NCI-H526 treated with DMSO at 0.1 percent for 48 hours (cell line): ENCODE results near the gene KRT82.

Experiments
- DNase-seq: peaks from one replicate; lab custom pipeline; 2025; lab: John Stamatoyannopoulos, UW

Gene KRT82

DNA sequence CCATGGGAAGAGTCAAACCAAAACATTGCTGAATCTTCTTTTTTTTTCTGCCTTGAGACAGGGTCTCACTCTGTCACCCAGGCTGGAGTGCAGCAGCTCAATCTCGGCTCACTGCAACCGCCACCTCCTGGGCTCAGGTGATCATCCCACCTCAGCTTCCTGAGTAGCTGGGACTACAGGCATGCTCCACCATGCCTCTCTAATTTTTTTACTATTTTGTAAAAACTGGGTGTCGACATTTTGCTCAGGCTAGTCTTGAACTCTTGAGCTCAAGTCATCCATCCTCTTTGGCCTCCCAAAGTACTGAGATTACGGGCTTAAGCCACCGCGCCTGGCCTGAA is 29.5 kb upstream of the KRT82 start:
- DNase-seq = no peak

DNA sequence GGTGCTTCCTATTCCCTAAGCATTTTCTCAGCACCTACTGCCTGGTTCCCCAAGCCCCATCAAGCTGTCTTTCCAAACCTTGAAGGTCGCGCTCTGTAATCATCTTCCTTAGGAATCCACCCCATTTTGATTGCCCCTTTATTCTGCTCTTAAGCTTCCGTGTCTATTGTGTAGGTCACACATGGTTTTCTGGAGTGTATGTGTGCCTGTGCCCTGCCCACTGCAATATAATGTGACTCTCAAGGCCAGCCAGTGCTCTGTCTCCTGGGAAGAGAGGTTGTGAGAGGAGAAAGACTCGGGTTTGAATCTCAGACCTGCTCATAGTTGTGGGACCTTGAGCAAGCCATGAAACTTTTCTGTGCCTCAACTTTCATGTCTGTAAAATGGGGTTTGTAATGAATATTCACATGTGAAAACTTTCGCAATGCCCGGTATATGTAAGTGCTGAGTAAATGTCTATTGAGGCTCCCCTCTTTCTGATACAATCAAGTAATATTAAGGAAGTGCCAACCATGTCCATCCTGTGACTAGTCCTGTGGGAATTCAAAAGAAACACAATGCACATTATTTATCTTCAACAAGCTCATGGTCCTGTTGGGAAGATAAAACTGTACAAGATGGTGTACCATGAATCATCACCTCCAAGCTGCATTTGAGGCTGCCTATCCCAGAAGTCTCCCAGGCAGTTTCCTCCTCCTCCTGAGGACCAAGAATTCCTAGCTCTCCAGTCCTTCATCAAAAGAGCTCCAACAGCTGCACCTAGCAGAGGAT is 28.8 kb upstream of the KRT82 start:
- no peak for DNase-seq

DNA sequence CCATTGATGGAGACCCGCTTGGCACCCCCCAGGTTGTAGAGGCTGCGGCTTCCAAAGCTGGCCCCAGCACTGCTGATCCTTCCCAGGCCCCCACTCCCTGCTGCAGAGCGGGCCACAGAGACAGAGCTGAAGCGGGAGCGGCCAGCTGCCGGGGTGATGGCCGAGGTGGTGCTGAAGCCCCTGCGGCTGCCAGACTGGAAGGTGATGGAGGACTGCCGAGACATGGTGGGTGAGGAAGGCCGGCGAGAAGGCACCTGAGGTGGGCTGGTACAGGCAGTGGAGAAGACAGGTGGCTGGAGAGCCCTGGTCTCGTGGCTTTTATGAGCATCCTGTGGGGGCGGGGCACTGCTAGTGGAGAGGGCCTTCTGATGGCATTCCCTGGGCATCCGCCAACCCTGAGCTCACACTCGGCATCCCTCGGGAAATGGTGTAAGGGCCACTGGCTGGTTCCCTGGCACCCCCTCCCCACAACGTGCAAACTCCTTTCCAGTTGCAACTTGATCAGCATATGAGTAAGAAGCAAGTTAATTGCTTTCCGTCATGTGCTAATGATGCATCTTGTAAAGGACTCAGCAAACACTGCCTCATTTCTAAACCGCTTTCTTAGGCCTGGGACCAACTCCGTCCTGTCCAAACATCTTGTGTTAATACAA is 28.1 kb upstream of the KRT82 start, which contains the start of gene KRT75:
KRT75 (minus strand) TSS at position 291 of the 653 bp plus-strand sequence; CDS start at position 224, 67 bp downstream.
- no peak for DNase-seq

DNA sequence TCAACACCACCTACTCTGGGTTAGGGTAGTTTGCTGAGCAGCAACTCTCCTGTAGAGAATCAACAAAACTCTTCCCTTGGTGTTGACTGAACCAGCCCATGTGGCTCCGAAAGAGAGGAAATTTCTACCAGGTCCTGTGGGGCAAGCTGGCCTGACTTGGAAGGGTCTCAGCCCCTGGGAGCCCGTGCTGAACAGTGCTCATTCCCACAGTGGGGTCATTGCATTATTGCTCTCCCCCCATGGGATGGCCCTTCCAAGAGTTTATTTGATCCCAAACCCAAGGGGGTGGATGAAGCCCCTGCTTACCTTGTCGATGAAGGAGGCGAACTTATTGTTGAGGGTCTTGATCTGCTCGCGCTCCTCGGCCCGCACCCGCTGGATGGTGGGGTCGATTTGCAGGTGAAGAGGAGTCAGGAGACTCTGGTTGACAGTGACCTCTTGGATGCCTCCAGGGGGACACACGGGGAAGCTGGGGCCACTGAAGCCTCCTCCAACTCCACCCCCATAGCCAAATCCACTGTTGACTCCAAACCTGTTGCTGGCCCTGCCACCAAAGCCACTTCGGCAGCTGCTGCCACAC is 27.5 kb upstream of the KRT82 start:
- DNase-seq = no peak

DNA sequence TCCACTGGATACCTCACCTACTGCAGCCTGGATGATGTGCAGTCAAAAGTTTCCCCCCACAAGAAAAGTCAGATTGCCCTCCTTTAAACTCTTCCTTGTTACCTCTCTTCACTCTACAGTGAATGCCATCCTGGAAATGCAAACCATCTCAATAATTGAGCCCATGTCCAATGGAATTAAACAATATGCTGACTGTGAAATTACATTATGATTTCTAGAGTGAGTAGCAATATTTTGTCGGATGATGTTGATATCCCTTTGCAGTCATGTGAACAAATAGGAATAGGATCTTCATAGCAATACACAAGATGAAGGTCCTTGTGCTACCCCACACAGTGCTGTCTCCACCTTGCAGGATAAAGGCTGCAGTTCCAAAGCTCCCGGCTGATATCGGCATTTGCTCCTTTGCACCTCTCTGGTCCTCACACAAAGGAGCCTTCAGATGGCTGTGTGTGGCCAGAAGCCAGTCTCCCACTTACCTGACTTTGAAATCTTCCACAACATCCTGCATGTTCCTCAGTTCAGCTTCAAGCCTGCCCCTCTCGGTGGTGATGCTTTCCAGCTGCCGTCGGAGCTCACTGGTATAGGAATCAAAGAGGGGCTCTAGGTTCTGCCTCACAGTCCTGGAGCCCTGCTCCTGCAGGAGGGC is 26.5 kb upstream of the KRT82 start:
- no peak for DNase-seq

DNA sequence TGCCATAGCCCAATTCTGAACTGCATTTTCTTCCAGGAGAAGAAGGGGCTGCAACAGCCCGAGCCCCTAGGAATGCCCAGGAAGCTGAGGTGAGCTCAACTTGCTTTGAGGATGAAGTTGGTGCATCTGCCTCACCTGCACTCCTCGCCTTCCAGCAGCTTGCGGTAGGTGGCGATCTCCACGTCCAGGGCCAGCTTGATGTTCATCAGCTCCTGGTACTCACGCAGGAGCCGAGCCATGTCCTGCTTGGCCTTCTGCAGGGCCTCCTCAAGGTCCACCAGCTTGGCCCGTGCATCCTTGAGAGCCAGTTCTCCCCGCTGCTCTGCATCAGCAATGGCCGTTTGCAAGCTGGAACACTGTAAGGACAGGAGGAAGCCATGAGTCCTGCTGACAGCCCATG is 22.0 kb upstream of the KRT82 start:
- DNase-seq = no peak

DNA sequence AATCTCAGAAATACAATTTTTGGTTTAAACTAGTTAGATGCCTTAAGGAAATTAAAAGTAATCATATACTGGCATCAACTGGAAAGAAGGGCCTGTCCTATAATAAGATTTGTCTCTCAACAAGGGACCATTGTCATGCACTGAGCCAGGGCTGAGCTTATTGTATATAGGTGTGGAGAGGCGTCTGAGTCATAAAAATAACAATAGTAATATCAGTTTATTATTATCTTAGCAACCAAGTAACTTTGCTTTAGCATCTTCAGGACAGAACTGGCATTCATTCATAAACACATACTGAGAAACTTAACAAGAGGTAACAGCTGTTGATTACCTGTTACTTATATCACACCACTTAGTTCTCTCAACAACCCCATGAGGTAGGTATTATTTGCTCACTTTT is 20.9 kb upstream of the KRT82 start:
- no peak for DNase-seq

DNA sequence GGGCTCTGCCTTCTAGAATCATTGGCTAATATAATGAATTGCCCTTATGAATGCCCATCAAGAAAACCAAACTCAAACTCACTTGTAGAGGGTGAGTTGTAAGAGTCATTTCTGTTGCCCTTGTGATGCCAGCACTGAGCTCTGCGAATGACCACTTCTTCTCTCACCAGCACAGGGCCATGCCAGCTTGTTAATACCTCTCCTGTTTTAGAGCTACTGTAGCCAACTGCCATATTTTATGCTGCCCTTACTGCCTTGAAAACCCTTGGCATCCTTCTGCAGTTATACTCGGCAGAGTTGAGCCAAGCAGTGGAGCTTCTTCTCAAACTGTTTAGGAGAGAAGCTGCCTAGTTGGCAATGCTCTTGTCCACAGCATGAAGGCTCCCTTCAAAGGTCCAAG is 19.9 kb upstream of the KRT82 start:
- DNase-seq = no peak

DNA sequence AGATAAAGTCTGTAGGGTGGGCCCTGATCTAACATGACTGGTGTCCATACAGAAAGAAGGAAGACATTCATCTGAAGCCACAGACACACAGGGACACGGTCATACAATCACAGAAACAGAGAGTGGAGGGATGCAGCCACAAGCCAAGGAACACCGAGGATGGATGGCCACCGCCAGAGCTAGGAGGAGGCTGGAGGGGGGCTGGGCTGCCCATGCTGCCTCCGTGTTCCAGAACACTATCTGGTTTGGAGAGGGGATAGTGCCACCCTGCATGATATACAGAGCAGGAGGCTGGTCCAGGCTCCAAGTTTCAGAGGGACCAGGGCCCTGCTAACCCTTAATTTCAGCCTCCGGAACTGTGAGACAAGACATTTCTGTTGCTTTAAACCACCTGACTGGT is 19.3 kb upstream of the KRT82 start:
- no peak for DNase-seq

DNA sequence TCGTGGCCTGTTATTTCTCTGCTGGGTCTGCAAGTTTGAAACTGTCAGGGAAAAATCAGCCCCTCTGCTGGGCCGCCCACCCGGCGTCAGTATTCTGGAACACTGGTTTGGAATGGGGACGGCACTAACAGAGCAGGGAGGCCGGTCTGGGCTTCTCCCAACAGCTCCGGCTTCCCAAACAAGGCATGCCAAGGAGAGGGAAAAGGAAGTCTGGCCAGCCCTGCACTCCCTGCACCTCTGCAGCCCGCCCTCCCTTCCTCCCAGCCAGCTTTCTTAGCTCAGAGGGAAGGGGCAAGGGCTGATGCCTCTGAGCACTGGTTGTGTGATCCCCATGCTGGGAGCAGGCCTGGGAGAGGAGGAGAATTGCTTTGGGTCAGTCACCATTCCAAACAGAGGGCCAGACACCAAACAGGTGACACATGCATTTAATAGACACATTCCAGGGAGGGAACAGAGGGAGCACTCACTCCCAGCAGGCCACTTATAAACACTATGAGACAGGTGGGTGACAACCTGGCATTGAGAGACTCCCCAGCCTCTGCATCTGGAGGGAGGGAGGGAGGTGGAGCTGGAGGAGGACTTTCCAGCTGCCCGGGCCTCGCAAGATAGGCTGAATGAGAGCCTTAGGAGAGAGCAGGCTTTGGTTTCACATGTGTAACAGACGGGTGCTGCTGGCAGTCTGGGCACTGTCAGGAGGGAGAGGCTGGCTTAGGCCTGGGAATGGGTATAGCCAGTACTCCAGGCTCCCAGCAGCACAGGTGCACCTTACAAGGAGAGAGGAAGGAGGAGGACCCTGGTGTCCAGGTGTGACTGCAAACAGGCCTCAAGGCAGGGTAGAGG is 17.7 kb upstream of the KRT82 start:
- DNase-seq = no peak

DNA sequence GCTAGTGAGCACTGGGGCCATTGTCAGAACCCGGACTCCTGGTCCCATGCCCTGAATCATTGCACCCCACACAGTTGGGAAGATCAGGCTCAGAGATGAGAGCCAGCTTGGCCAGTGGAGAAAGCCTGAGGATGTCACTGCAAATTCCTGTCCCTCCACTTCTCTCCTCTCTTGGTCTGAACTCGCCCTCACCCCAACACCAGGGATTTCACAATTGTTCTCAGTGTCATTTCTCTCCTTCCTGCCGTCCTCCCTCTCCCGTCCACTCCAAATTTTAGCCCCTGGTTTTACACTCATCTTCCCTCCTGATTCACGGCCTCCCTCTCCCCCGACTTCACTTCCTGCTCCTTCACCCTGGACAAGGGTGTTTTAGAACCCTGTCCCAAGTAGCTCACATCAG is 16.9 kb upstream of the KRT82 start:
- DNase-seq = no peak

DNA sequence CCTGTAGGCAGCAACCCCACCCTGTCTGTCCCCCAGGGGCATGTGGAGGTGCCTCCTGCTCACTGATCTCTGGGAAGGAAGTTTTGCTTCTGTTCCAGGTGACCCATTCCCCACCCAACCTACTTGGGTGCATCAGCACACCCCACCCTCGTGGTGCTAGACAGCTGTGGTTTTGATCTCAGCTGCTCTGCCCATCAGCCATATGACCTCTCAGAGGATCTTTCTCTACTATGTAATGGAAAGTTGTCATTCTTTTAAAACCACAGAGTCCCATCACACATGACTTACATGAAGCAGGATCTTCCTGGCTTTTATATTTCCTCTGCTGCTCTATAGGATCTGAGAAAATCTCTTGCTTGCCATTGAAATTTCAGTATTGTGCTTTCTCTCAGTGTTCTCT is 13.5 kb upstream of the KRT82 start:
- DNase-seq = no peak

DNA sequence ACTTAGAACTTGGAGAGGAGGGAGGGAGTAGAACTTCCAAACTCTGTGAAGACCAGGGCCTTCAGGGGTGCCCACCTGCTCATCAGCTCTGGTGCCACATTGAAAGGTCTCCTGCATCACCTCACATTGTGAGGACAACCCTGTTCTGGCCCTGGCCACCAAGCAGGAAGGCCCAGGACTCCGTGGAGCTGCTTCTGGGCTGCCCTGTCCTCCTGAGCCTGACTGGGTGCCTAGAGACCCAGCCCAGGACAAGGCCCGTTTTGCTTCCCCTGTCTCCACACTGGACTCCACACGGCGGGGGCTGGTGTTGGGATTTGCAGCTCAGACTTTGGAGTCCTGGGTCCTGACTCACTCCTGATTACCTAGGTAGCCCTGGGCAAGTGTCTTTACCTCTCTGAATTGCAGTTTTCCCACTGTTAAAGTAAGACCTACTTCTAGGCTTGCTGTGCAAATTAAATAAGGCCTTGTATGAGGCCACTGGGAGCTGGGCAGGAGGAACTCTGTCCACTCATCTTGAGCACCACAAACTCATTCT is 12.5 kb upstream of the KRT82 start:
- no peak for DNase-seq

DNA sequence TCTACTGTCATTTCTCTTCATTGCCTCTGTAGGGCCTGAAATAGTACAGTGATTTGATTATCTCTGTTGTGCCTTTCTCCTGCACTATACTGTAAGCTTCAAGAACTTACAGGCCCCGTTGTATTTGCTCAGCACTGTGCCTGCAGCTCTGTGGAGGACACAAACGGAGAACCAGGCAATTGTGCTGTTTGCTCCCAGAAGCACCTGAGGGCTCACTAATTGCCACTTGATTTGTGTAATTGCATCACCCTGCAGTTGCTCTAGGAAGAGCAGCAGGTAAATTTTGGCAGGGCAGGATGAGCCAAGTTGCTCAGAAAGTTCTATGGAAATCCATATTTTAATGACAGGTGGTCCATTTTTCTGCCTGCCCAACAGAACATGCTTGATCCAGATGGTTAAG is 11.6 kb upstream of the KRT82 start:
- no peak for DNase-seq

DNA sequence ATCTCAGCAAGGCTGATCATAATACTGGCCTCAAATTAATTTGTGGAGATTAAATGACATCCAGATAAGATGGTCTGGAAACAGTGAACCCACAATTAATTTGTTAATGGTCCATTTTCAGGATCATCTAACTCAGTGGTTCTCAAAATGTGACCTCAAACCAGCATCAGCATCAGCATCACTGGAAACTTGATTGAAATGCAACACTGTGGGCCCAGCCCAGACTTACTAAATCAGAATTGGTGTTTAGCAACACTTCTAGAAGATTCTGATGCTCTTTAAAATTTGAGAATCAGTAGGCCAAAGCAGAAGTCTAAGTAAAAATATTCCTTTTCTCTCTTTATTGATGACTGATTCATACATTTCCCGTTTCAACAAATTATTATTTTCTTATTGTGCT is 10.7 kb upstream of the KRT82 start:
- no peak for DNase-seq

DNA sequence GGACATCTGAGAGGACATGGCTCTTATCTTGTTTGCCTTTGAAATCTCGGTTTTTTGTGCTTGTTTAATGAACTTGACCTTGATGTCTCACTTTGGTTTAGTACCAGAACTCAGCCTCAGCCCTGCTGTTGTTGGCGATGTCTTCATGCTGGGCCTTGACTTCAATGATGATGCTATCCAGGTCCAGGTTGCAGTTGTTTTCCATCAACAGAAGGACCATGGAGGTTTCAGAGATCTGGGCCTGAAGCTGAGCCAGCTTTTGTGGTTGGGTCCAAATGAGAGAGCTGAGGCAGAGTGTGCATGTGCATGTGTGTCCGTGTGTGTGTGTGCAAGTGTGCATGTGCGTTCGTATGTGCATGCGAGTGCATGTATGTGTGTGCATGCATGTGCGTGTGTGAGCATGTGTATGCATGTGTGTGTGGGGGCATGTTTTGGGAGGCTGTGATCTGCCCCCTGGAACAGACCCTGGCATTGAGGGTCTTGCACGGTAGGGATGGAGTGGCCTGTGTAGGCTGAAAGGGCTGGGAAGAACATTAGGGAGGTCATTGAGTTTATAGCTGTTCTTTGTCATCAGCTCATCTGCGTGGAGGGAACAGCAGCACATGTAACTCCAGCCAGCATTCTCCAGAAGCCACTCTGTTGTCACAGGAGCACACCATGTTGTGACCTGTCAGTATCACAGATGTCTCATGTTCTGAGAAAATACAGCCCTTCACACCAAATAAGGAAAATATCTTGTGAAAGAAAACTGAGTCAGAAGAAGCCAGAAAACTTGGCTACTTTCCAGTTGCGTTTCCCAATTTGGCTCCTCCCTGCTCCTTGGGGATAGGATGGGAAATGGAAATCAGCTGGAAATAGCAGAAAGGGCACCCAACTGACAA is 10.0 kb upstream of the KRT82 start:
- no peak for DNase-seq

DNA sequence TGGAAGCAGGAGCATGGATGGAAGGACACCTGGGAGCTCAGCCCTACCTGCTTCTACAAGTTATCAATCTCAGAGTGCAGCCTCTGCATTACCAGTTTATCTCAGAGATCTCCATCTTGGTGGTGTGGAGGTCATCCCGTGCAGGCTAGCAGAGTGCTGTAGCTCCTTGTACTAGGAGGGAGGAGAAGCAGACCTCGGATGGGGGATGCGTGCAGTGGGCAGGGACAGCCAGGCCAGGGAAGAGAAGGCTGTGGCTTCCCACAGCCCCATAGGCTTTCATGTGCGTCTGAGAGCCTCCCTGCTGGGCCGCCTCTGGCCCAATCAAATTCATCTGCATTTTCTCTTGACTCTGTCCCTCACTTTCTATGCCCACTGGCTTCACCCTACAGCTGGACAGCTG is 8.8 kb upstream of the KRT82 start:
- DNase-seq = no peak

DNA sequence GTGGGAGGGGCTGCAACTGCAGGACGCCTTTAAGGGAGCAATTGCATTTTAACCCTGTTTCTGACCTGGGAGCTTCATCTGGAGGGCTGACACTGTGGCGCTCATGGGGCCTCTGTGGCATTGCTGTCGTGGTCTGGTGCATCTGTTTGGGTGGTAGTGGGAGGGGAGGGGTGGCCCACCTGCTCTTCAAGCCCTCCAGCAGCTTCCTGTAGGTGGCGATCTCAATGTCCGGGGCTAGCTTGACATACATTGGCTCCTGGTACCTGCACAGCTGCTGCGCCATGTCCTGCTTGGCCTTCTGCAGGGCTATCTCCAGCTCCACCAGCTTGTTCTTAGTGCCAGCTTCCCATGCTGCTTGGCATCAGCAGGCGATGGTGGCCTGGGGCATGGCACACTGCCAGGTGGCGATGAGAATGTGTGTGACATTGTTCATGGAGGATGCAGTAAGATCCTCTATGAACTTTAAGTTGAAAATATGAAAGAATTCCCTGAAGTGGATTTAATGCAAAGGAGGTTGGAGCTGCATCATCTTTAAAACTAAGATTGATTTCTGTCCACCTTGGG is 7.7 kb upstream of the KRT82 start:
- no peak for DNase-seq

DNA sequence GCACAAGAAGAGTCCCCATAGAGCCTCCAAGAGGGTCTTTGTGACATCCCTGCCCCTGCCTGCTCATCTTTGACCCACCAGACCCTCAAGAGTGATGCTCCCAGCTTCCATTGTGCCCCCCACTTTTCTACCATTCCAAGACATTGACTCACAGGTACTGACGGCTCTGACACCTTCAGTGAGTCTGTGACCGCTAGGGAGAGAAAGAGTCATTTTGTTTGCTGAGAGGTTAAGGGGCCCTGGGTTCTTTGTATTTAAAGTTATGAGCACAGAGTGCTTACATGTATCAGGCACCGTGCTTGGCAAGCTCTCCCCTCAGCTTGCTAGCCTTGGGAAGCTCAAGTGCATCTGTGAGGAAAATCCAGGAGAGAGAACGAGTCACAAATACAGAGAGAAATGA is 7.1 kb upstream of the KRT82 start:
- no peak for DNase-seq

DNA sequence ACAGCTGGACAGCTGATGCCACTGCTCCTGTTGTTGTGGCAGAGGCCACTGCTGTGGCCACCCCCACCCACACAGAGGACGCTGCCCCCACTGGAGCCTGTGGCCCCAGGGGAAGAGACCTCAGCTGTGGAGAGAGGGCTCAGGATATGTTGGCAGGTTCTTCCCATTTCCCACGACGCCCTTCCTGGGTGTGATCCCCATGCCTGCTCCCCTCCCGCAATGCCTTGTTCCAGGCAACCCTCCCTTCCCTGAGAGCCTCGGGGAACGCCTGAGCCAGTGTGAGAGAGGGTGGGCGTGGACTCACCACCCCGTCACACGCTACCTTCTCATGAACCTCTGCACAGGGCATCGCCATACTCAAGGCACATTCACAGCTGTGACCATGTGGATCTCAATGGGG is 5.7 kb upstream of the KRT82 start:
- no peak for DNase-seq
